GM19193 (cell line): ENCODE results near the gene FSTL5.

Experiments used
- POLR2A ChIP-seq: IDR thresholded peaks from 4 replicates; pipeline ENCODE4 v1.6.1; 2011; ENCODE audit not compliant: insufficient read depth, insufficient read length; ENCODE audit errors: extremely low read depth

The FSTL5 gene

GRCh38 chr4:161577579-161578301 is 586.1 kb downstream of the FSTL5 start:
- TF ChIP-seq POLR2A, result no peak

DNA sequence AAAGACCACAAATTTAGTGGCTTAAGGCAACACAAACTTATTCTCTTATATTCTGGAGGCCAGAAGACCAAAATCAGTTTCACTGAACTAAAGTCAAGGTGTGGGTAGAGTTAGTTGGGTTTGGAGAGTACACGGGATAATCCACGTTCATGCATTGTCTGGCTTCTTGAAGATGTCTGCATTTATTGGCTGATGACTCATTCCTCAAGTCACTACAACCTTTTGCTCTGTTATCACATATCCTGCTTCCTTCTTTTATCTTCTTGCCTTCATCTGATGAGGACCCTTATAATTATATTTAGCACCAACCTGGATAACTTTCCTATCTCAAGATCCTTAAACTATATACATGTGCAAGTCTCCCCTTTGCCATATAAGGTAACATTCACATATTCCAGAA is 590.0 kb downstream of the FSTL5 start:
- TF ChIP-seq POLR2A, result no peak

- no peak for TF ChIP-seq POLR2A
Measured at GRCh38 chr4:161564230-161564834, 599.5 kb downstream of the FSTL5 start.

- no peak for TF ChIP-seq POLR2A
Measured at GRCh38 chr4:161555689-161556660, 607.8 kb downstream of the FSTL5 start.

GRCh38 chr4:161554372-161554990 is 609.3 kb downstream of the FSTL5 start:
- no peak for TF ChIP-seq POLR2A

DNA sequence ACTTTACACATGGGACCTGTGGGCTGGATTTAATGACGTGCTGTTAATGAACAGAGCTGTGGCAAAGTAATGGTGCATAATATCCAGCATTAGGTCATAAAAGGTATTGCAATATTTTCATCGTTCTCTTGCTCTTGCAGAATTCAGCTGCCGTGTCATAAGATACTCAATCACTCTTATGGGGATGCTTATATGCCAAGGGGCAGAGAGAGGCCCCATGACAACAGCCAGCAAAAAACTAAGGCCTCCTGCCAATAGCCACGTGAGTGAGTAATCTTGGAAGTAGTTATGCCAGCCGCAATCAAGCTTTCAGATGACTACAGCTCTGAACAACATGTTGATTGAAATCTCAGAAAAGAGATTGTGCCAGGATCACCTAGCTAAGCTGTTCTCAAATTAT is 616.9 kb downstream of the FSTL5 start:
- no peak for TF ChIP-seq POLR2A

DNA sequence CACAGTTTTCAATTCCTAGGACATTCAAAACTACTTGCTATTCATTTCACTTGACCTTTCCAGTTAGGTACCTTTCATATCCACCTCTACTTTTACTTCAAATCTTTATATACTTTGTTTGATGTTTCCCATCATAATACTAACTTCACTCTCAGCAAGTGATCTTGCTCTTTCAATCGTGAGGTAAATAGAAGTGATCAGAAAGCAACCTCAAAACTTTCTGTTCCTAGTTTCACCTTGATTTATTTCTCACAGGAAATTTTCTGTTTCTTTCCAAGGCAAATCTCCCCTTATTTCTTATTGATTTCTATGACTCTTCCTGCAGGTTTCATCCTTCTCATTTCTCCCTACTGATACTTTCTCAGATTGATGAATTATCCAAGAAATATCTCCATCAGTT is 623.5 kb downstream of the FSTL5 start:
- no peak for TF ChIP-seq POLR2A

GRCh38 chr4:161538941-161539340 is 624.9 kb downstream of the FSTL5 start:
- TF ChIP-seq POLR2A, result no peak

GRCh38 chr4:161530710-161531109 is 633.1 kb downstream of the FSTL5 start:
- no peak for TF ChIP-seq POLR2A

DNA sequence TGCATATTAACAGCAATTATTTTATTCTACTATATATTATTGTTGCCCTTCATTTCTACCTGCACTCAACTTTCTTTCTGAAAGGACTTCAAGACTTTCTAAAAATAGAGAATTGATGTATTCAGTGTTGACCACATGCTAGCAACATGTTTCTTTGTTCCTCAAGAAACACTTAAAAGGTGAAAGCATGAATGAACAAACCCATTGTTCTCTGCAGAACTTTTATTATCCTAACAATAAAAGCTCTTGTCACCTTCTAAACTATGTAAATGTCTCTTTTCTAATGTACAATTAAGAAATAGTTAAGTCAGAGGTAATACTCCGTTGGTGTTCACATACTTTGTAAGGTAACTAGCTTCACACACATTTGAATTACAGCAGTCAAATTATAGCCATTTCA is 638.7 kb downstream of the FSTL5 start:
- no peak for TF ChIP-seq POLR2A

DNA sequence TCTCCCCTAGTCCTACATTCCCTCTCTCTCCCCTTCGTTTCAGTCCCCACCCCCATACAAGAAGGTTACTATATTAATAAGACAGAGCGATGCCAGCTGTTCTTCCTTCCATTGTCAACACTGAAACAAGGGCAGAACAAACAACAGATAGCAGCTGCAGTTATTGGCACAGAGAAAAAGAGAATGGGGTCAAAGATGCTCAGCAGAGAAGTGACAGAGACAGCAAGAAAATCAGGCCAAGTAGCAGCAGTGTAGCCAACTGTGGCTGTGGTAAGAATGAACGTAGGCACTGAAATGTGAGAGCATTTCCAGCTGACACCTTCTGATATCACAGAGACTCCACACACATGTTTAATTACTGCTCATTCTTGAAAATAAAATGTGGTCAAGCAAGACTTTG is 641.8 kb downstream of the FSTL5 start:
- no peak for TF ChIP-seq POLR2A

DNA sequence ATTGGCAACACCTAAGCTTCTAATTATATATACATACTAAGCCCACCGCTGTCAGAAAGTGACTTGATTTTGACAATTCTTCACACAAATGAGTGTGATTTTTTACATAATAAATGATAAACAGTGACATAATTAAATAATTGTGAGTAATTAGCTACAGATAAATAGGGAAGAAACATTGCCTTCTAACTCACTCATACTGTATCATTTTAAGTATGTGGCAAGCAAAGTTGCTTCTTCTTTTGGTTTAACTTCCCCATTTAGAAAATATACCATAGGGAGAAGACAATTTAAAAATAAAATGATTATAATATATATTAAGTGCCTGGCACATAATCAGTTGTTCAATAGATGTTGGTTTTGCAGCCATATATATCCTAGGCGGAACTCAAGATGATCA is 644.2 kb downstream of the FSTL5 start:
- TF ChIP-seq POLR2A, result no peak

GRCh38 chr4:161517941-161518340 is 645.9 kb downstream of the FSTL5 start:
- no peak for TF ChIP-seq POLR2A

DNA sequence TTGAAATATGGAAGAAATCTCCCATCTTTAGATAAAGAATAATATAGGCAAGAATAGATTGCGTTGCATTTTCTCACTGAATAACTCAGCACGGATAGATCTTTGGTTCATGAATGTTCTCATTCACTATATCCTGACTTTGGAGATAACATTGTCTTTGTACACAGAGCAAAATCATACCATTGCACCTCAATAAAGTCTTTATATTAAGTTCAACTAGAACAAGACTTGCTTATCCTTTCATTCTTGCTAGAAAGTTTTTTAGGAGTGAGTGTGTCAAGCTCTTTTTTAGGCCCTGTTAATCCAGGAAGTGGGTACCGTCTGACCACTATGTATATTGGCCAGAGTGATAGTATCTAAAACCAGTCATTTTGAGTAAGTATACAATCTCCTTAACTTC is 658.7 kb downstream of the FSTL5 start:
- no peak for TF ChIP-seq POLR2A

DNA sequence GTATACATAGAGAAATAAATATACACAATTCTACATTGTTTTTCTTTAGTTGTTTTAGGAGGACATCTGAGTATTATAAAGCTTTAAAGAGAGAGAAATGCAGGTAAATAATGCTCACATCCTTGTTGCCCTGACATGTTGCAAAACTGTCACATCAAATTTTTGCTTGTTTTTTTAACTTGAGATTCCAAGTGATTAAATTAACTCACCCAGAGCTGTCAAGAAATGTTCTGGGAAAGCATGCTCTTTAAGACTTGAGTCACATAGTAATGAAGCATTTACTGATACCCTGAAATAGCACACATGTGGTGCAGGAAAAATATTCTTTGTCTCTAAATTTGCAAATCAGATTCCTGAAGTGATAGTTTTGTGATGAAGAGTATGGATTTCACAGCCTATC is 665.6 kb downstream of the FSTL5 start:
- no peak for TF ChIP-seq POLR2A
